ENCODE data around the gene ACTRT2. TPM values are rescaled to one million over a fixed set of nuclear protein-coding genes. Genes with fewer than 3 reads are reported as not detected.

The ACTRT2 gene
- total and polyA plus RNA-seq, 2 donors (not counting 1 experiment from before 2014, with no cell fraction given) = not detected

DNA sequence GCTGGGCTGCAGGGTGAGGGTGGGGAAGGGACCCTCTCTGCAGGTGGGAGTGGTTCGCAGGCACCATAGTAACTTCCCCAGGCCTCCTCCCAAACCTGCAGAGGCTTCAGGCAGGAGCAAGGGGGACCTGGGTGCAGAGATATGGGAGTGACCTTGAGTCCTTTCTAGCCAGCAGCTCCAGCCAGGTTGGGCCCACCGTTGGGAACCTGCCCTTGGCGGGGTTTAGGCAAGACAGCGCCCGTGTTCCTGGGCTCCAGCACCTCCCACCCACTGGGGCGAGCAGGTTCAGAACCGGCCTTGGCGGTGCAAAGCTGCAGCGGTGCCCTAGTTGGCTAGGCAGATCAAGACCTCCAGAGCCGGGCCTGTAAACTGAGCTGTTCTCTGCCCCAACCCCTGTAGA, 45.6 kb downstream of the ACTRT2 start:
- Histone ChIP-seq H3K27ac (ENCODE audit: low read length in 2 of 2) (no peak overlapping the region), H3K4me2 (replicated peaks; ENCODE audit: low read depth, low read length, poor library complexity, severe bottlenecking) (no peak overlapping the region), H4K20me1 (ENCODE audit: control insufficient read depth, insufficient read depth, low read length, poor library complexity, severe bottlenecking) (no peaks in the 10 kb centered on the region), H3K9me3 (ENCODE audit: control extremely low read depth in 1 of 3, control insufficient read depth in 2 of 3, insufficient read depth in 1 of 3, low read length in 2 of 3) (peaks cover 0 to 10% (median 0%) of the 10 kb centered on the region in 3 donors), H3K79me2 (ENCODE audit: control insufficient read depth, insufficient read depth, low read length) (no peaks in the 10 kb centered on the region), H3K9ac (ENCODE audit: low read length) (no peak overlapping the region), H3K27me3 (replicated peaks in 1 of 4; ENCODE audit: control extremely low read depth in 1 of 4, control insufficient read depth in 3 of 4, insufficient read depth in 4 of 4, low read length in 3 of 4) (peaks cover 0 to 42% (median 4%) of the 10 kb centered on the region in 4 experiments), H2AFZ (ENCODE audit: insufficient read depth, low read depth, low read length, poor library complexity, severe bottlenecking) (no peak overlapping the region), H3K4me3 (ENCODE audit: control extremely low read depth in 1 of 5, extremely low read depth in 1 of 5, insufficient read depth in 1 of 5, low read depth in 2 of 5, low read length in 4 of 5) (no peak overlapping the region), H3K4me1 (ENCODE audit: control insufficient read depth in 2 of 2, insufficient read depth in 2 of 2, low read length in 2 of 2) (peaks cover 0 to 4% of the 10 kb centered on the region in 2 donors), H3K36me3 (replicated peaks in 1 of 2; ENCODE audit: control extremely low read depth in 1 of 2, control insufficient read depth in 1 of 2, extremely low read depth in 1 of 2, insufficient read depth in 2 of 2, low read length in 1 of 2) (no peaks in the 10 kb centered on the region)
- DNase-seq (no peak), ATAC-seq (ENCODE audit: low read depth) (no peak)
- 90% methylated on average over 8 of the region's 10 CpGs for WGBS (ENCODE audit: insufficient coverage)
- Mint-ChIP-seq H3K27me3 (peaks cover 24% of the 10 kb centered on the region), H3K4me3 (peak overlapping the region; percentile 16), H3K9me3 (ENCODE audit: insufficient read depth) (no peaks in the 10 kb centered on the region), H3K27ac (no peak overlapping the region), H3K4me1 (peaks cover 6% of the 10 kb centered on the region)
- intact Hi-C loops (cut with micrococcal nuclease) = no loop called here
- CTCF ChIA-PET = no interaction called here
- no peak for TF ChIP-seq CTCF (IDR thresholded peaks at IDR 0.05)
- POLR2A ChIA-PET = interaction anchor here (0.6 kb wide), 1 partner anchor 115 kb away, joined by 3 read pairs; no protein-coding TSS in a partner anchor

GRCh38 chr1:3067301-3067670, 46.0 kb downstream of the ACTRT2 start:
- POLR2A ChIA-PET = no interaction called here
- WGBS (ENCODE audit: insufficient coverage) = 52% methylated on average over 29 of the region's 29 CpGs
- H3K79me2 ChIP-seq (ENCODE audit: control insufficient read depth, insufficient read depth, low read length) = no peaks in the 10 kb centered on the region

More at GRCh38 chr1:3067301-3067670, 46.0 kb downstream of the ACTRT2 start:
- no peaks in the 10 kb centered on the region for H3K9me3 Mint-ChIP-seq (ENCODE audit: insufficient read depth)
- peaks cover 0 to 4% of the 10 kb centered on the region in 2 donors for H3K4me1 ChIP-seq (ENCODE audit: control insufficient read depth in 2 of 2, insufficient read depth in 2 of 2, low read length in 2 of 2)
- ATAC-seq (ENCODE audit: low read depth) = no peak
- no peak for TF ChIP-seq EZH2 (IDR thresholded peaks at IDR 0.05; ENCODE audit: borderline replicate concordance, insufficient read depth, low read depth, low read length, poor library complexity, severe bottlenecking)
- no peak for TF ChIP-seq CTCF (IDR thresholded peaks at IDR 0.05)
- H3K27me3 ChIP-seq (replicated peaks in 1 of 4; ENCODE audit: control extremely low read depth in 1 of 4, control insufficient read depth in 3 of 4, insufficient read depth in 4 of 4, low read length in 3 of 4) = peaks cover 0 to 47% (median 4%) of the 10 kb centered on the region in 4 experiments
- no peaks in the 10 kb centered on the region for H4K20me1 ChIP-seq (ENCODE audit: control insufficient read depth, insufficient read depth, low read length, poor library complexity, severe bottlenecking)
- intact Hi-C loops (cut with micrococcal nuclease) = no loop called here
- peaks cover 0 to 11% (median 0%) of the 10 kb centered on the region in 3 donors for H3K9me3 ChIP-seq (ENCODE audit: control extremely low read depth in 1 of 3, control insufficient read depth in 2 of 3, insufficient read depth in 1 of 3, low read length in 2 of 3)
- H3K27me3 Mint-ChIP-seq = peaks cover 27% of the 10 kb centered on the region
- H3K4me3 Mint-ChIP-seq = no peak overlapping the region
- no peak overlapping the region for H3K9ac ChIP-seq (ENCODE audit: low read length)
- CTCF ChIA-PET = no interaction called here
- H3K36me3 ChIP-seq (replicated peaks in 1 of 2; ENCODE audit: control extremely low read depth in 1 of 2, control insufficient read depth in 1 of 2, extremely low read depth in 1 of 2, insufficient read depth in 2 of 2, low read length in 1 of 2) = no peaks in the 10 kb centered on the region
- no peak overlapping the region for H2AFZ ChIP-seq (ENCODE audit: insufficient read depth, low read depth, low read length, poor library complexity, severe bottlenecking)
- no peak for DNase-seq
- H3K4me2 ChIP-seq (replicated peaks; ENCODE audit: low read depth, low read length, poor library complexity, severe bottlenecking) = no peak overlapping the region
- no peak overlapping the region for H3K4me3 ChIP-seq (ENCODE audit: control extremely low read depth in 1 of 5, extremely low read depth in 1 of 5, insufficient read depth in 1 of 5, low read depth in 2 of 5, low read length in 4 of 5)
- no peak overlapping the region for H3K27ac ChIP-seq (ENCODE audit: low read length in 2 of 2)
- peaks cover 6% of the 10 kb centered on the region for H3K4me1 Mint-ChIP-seq
- no peak overlapping the region for H3K27ac Mint-ChIP-seq
